Mesenchymal stem cell (in vitro differentiated cells and primary cell): Measurements from ENCODE around the gene MTTP.

Experiments used
- DNase-seq: peaks from one replicate; pipeline ENCODE4 v3.0.0-alpha.2; 2013
- H2AFZ ChIP-seq: one replicate; pipeline ENCODE4 v1.6.1; 2013; ENCODE audit warnings: low read depth, mild to moderate bottlenecking, control low read depth, inconsistent platforms, low read length, moderate library complexity
- H2AK5ac ChIP-seq: 2 replicates; pipeline ENCODE4 v1.6.1; 2013; ENCODE audit warnings: low read length, moderate library complexity, mild to moderate bottlenecking, inconsistent platforms; ENCODE audit not compliant: severe bottlenecking
- H2BK120ac ChIP-seq: one replicate; pipeline ENCODE4 v1.6.1; 2013; ENCODE audit warnings: low read depth, mild to moderate bottlenecking, inconsistent platforms, low read length, moderate library complexity
- H2BK12ac ChIP-seq, 2 experiments: one replicate each; pipeline ENCODE4 v1.6.1; 2013; ENCODE audit warnings: inconsistent platforms in 2 of 2, low read length in 2 of 2, mild to moderate bottlenecking in 2 of 2, moderate library complexity in 2 of 2, control low read depth in 1 of 2
- H2BK15ac ChIP-seq: one replicate; pipeline ENCODE4 v1.6.1; 2013; ENCODE audit warnings: mild to moderate bottlenecking, low read depth, inconsistent platforms; ENCODE audit not compliant: poor library complexity, severe bottlenecking
- H2BK5ac ChIP-seq: 2 replicates; pipeline ENCODE4 v1.6.1; 2013; ENCODE audit warnings: low read depth, mild to moderate bottlenecking, low read length, control low read depth, inconsistent platforms; ENCODE audit not compliant: poor library complexity, severe bottlenecking
- H3K14ac ChIP-seq, 2 experiments: one replicate each; pipeline ENCODE4 v1.6.1; 2013; ENCODE audit warnings: inconsistent platforms in 2 of 2, low read length in 2 of 2, control low read depth in 1 of 2, mild to moderate bottlenecking in 1 of 2, moderate library complexity in 1 of 2
- H3K18ac ChIP-seq, 2 experiments: one replicate each; pipeline ENCODE4 v1.6.1; 2013; ENCODE audit warnings: inconsistent platforms in 2 of 2, low read length in 2 of 2, control low read depth in 1 of 2, low read depth in 1 of 2, mild to moderate bottlenecking in 1 of 2
- H3K23ac ChIP-seq, 2 experiments: one replicate each; pipeline ENCODE4 v1.6.1; 2013; ENCODE audit warnings: inconsistent platforms in 2 of 2, low read length in 2 of 2, mild to moderate bottlenecking in 2 of 2, moderate library complexity in 2 of 2, control low read depth in 1 of 2
- H3K27ac ChIP-seq: 2 replicates; pipeline ENCODE4 v1.5.1; 2013; ENCODE audit warnings: mild to moderate bottlenecking, moderate library complexity, low read length, control low read depth, inconsistent platforms; ENCODE audit not compliant: poor library complexity, severe bottlenecking
- H3K27me3 ChIP-seq, 2 experiments: 2 replicates each; pipeline versions ENCODE4 v1.6.1 to v1.7.0; 2013; ENCODE audit warnings: low read length in 2 of 2, mild to moderate bottlenecking in 2 of 2, moderate library complexity in 2 of 2, control low read depth in 1 of 2, inconsistent platforms in 1 of 2; ENCODE audit not compliant: control insufficient read depth in 1 of 2, insufficient read depth in 1 of 2
- H3K36me3 ChIP-seq, 2 experiments: 2 replicates each; pipeline versions ENCODE4 v1.6.1 to v1.7.0; 2013; ENCODE audit warnings: low read length in 2 of 2, control low read depth in 1 of 2, inconsistent platforms in 1 of 2, low read depth in 1 of 2, mild to moderate bottlenecking in 1 of 2; ENCODE audit not compliant: insufficient read depth in 2 of 2, control insufficient read depth in 1 of 2
- H3K4ac ChIP-seq, 2 experiments: one replicate each; pipeline ENCODE4 v1.6.1; 2013; ENCODE audit warnings: inconsistent platforms in 2 of 2, low read length in 2 of 2, mild to moderate bottlenecking in 2 of 2, moderate library complexity in 2 of 2, control low read depth in 1 of 2, low read depth in 1 of 2
- H3K4me1 ChIP-seq: 2 replicates; pipeline ENCODE4 v1.6.1; 2013; ENCODE audit warnings: low read depth, low read length, control low read depth; ENCODE audit not compliant: control insufficient read depth, insufficient read depth
- H3K4me2 ChIP-seq: 2 replicates; pipeline ENCODE4 v1.6.1; 2013; ENCODE audit warnings: low read length, mild to moderate bottlenecking, inconsistent platforms; ENCODE audit not compliant: poor library complexity, severe bottlenecking
- H3K4me3 ChIP-seq, 2 experiments: 2 replicates each; pipeline versions ENCODE4 v1.5.1 to v1.7.0; 2013; ENCODE audit warnings: low read length in 2 of 2, mild to moderate bottlenecking in 2 of 2, control low read depth in 1 of 2, low read depth in 1 of 2; ENCODE audit not compliant: insufficient read depth in 1 of 2
- H3K79me1 ChIP-seq: replicated peaks from 2 replicates; pipeline ENCODE4 v1.6.1; 2013; ENCODE audit warnings: mild to moderate bottlenecking, control low read depth, low read length, inconsistent platforms; ENCODE audit not compliant: poor library complexity, severe bottlenecking
- H3K9ac ChIP-seq: 2 replicates; pipeline ENCODE4 v1.7.0; 2013; ENCODE audit warnings: mild to moderate bottlenecking, low read length, moderate library complexity
- H3K9me3 ChIP-seq: 2 replicates; pipeline ENCODE4 v1.7.0; 2013; ENCODE audit warnings: mild to moderate bottlenecking, low read length; ENCODE audit not compliant: control insufficient read depth
- H4K8ac ChIP-seq: one replicate; pipeline ENCODE4 v1.6.1; 2013; ENCODE audit warnings: inconsistent platforms, mild to moderate bottlenecking, low read length, moderate library complexity
- H4K91ac ChIP-seq: one replicate; pipeline ENCODE4 v1.6.1; 2013; ENCODE audit warnings: mild to moderate bottlenecking, low read length, inconsistent platforms
- WGBS: methylation state at CpG from one replicate; pipeline ENCODE4 v1.1.7; 2013; ENCODE audit warnings: mixed read lengths; 5-methylcytosine and 5-hydroxymethylcytosine counted together

Gene MTTP

GRCh38 chr4:99586322-99586721 lies 11.7 kb downstream of the MTTP start:
- no peak overlapping the region for H3K4me2 ChIP-seq
- H2AFZ ChIP-seq = no peak overlapping the region
- no peak overlapping the region for H2BK15ac ChIP-seq
- H3K23ac ChIP-seq = no peak overlapping the region
- H3K18ac ChIP-seq = no peak overlapping the region
- no peak overlapping the region for H2AK5ac ChIP-seq
- H4K91ac ChIP-seq = no peak overlapping the region
- no peaks in the 10 kb centered on the region for H3K4me1 ChIP-seq
- H3K9me3 ChIP-seq = no peaks in the 10 kb centered on the region
- no peaks in the 10 kb centered on the region for H3K79me1 ChIP-seq
- no peak overlapping the region for H3K4me3 ChIP-seq
- H3K27ac ChIP-seq = no peak overlapping the region
- DNase-seq = no peak
- no peak overlapping the region for H3K4ac ChIP-seq
- H4K8ac ChIP-seq = no peak overlapping the region
- no peak overlapping the region for H3K9ac ChIP-seq
- H3K14ac ChIP-seq = no peak overlapping the region
- H2BK12ac ChIP-seq = no peak overlapping the region
- H3K27me3 ChIP-seq = no peaks in the 10 kb centered on the region
- no peaks in the 10 kb centered on the region for H3K36me3 ChIP-seq
- H2BK120ac ChIP-seq = no peak overlapping the region
- no peak overlapping the region for H2BK5ac ChIP-seq
- WGBS = 55% methylated on average over 2 of the region's 2 CpGs

- H3K14ac ChIP-seq = no peak overlapping the region
- no peak overlapping the region for H3K4me3 ChIP-seq
- H4K8ac ChIP-seq = no peak overlapping the region
- no peak overlapping the region for H3K23ac ChIP-seq
- H4K91ac ChIP-seq = no peak overlapping the region
- no peak overlapping the region for H3K9ac ChIP-seq
- H3K4ac ChIP-seq = no peak overlapping the region
- no peaks in the 10 kb centered on the region for H3K36me3 ChIP-seq
- WGBS = 30% methylated on average over 1 of the region's 1 CpG
- H3K4me1 ChIP-seq = no peaks in the 10 kb centered on the region
- DNase-seq = no peak
- H2AFZ ChIP-seq = no peak overlapping the region
- no peaks in the 10 kb centered on the region for H3K9me3 ChIP-seq
- H3K27me3 ChIP-seq = no peaks in the 10 kb centered on the region
- no peak overlapping the region for H2BK5ac ChIP-seq
- no peak overlapping the region for H2BK15ac ChIP-seq
- no peak overlapping the region for H3K4me2 ChIP-seq
- no peak overlapping the region for H2AK5ac ChIP-seq
- no peak overlapping the region for H2BK12ac ChIP-seq
- H3K27ac ChIP-seq = no peak overlapping the region
- no peaks in the 10 kb centered on the region for H3K79me1 ChIP-seq
- H2BK120ac ChIP-seq = no peak overlapping the region
- H3K18ac ChIP-seq = no peak overlapping the region
Measured at GRCh38 chr4:99586797-99587196, 12.2 kb downstream of the MTTP start.

GRCh38 chr4:99587309-99587708 lies 12.7 kb downstream of the MTTP start:
- Histone ChIP-seq H3K36me3 (no peaks in the 10 kb centered on the region), H2BK5ac (no peak overlapping the region), H3K23ac (no peak overlapping the region), H3K27me3 (no peaks in the 10 kb centered on the region), H2BK12ac (no peak overlapping the region), H4K8ac (no peak overlapping the region), H3K4me1 (no peaks in the 10 kb centered on the region), H3K4me2 (no peak overlapping the region), H3K4me3 (no peak overlapping the region), H2BK120ac (no peak overlapping the region), H3K14ac (no peak overlapping the region), H2AK5ac (no peak overlapping the region), H2BK15ac (no peak overlapping the region), H3K79me1 (no peaks in the 10 kb centered on the region), H3K9ac (no peak overlapping the region), H3K27ac (no peak overlapping the region), H3K9me3 (no peaks in the 10 kb centered on the region), H3K4ac (no peak overlapping the region), H3K18ac (no peak overlapping the region), H2AFZ (no peak overlapping the region), H4K91ac (no peak overlapping the region)
- DNase-seq = no peak

- Histone ChIP-seq H3K9ac (no peak overlapping the region), H4K91ac (no peak overlapping the region), H3K4me3 (no peak overlapping the region), H2BK12ac (no peak overlapping the region), H4K8ac (no peak overlapping the region), H3K23ac (no peak overlapping the region), H2BK5ac (no peak overlapping the region), H3K4me2 (no peak overlapping the region), H2AK5ac (no peak overlapping the region), H2BK120ac (no peak overlapping the region), H3K27me3 (no peaks in the 10 kb centered on the region), H3K14ac (no peak overlapping the region), H2AFZ (no peak overlapping the region), H2BK15ac (no peak overlapping the region), H3K36me3 (no peaks in the 10 kb centered on the region), H3K79me1 (no peaks in the 10 kb centered on the region), H3K4ac (no peak overlapping the region), H3K18ac (no peak overlapping the region), H3K4me1 (no peaks in the 10 kb centered on the region), H3K27ac (no peak overlapping the region), H3K9me3 (no peaks in the 10 kb centered on the region)
- WGBS = no CpG with 5 or more reads among the region's 1 CpG
- no peak for DNase-seq
Measured at GRCh38 chr4:99587803-99588202, 13.2 kb downstream of the MTTP start.
